Activated naive CD8-positive, alpha-beta T cell treated with anti-CD3 and anti-CD28 coated beads for 36 hours (primary cell): Measurements from ENCODE around the gene TNPO1. TPM values are rescaled to one million over a fixed set of nuclear protein-coding genes. Genes with fewer than 3 reads are reported as not detected.

Experiments
- DNase-seq: peaks from one replicate; pipeline ENCODE4 v3.0.0; 2021
- H3K27ac Mint-ChIP-seq: one replicate; pipeline ENCODE4 v1.8.0; 2022; ENCODE audit warnings: mild to moderate bottlenecking, moderate library complexity, mixed read lengths
- H3K27me3 Mint-ChIP-seq: one replicate; pipeline ENCODE4 v1.8.0; 2022; ENCODE audit warnings: mild to moderate bottlenecking, mixed read lengths
- H3K36me3 Mint-ChIP-seq: one replicate; pipeline ENCODE4 v1.8.0; 2021; ENCODE audit warnings: mild to moderate bottlenecking, mixed read lengths
- H3K4me1 Mint-ChIP-seq: one replicate; pipeline ENCODE4 v1.8.0; 2021; ENCODE audit warnings: mixed read lengths
- H3K4me3 Mint-ChIP-seq: one replicate; pipeline ENCODE4 v1.8.0; 2022; ENCODE audit warnings: mild to moderate bottlenecking, moderate library complexity, mixed read lengths
- H3K9me3 Mint-ChIP-seq: one replicate; pipeline ENCODE4 v1.8.0; 2022; ENCODE audit warnings: mixed read lengths
- total RNA-seq, 2 experiments: library from RNA; stranded (reverse); gene quantifications; one replicate each; pipeline ENCODE4 v1.2.3, GENCODE V29; 2021

The TNPO1 gene
- total RNA-seq, 2 experiments from 2014 or later, result 120 to 131 TPM

DNA sequence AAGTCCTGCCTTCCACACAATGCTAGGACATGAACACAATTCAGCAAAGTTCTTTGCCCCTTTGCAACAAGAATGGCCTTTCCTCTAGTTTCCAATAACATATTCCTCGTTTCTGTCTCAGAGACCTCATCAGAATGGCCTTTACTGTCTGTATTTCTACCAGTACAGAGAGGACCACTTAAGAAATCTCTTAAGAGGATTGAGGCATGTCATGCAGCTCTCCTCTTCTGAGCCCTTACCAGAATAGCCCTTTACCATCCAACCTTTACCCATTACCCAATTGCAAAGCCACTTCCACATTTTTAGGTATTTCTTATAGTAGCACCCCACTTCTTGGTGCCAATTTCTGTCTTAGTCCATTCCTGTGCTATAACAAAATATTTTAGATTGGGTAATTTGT lies 20.3 kb downstream of the TNPO1 start:
- no peaks in the 10 kb centered on the region for H3K36me3 Mint-ChIP-seq
- no peak overlapping the region for H3K4me3 Mint-ChIP-seq
- H3K27me3 Mint-ChIP-seq, result no peaks in the 10 kb centered on the region
- H3K4me1 Mint-ChIP-seq, result peaks cover 6% of the 10 kb centered on the region
- H3K9me3 Mint-ChIP-seq, result no peaks in the 10 kb centered on the region
- DNase-seq, result no peak
- H3K27ac Mint-ChIP-seq, result no peak overlapping the region

DNA sequence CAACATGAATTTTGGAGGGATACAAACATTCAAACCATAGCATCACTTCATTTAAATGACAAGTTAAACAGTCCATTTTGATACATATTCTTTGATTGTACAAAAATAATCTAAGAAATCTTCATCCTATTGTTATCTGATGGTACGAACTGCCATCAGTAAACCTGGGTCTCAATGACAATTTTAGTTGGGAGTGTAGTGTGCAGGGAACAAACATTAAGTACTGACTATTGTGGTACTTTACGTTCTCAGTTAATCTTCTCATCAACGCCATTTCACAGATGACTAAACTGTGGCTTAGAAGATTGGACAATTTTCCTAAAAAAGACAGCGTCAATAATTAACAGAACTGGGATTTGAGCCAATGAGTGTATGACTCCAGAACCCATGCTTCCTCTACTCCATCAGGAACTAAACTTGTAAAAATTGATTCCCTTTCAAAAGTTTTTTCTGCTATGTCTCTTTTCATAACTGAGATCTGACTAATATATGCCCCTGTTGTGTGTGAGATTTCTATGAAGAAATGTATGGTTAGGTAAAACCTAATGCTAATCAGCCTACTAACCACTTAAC lies 21.1 kb downstream of the TNPO1 start:
- Mint-ChIP-seq H3K9me3 (no peaks in the 10 kb centered on the region), H3K36me3 (no peaks in the 10 kb centered on the region)

DNA sequence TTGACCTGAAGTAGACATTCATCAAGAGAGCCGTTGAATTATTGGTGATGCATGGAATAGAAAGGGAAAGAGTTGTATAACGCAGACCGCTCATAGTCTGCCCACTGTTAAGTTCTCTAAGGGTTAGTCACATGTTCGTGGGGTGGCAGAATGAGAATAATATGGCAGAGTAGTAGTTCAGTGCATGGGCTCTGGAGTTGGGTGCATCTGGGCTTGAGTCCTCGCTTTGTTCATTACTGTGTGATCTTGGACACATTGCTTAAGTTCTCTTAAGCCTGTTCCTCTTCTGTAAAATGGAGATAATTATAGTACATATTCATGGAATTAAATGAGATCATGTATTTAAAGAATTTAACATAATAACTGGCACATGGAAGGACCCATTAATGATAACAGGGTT lies 23.6 kb downstream of the TNPO1 start:
- Mint-ChIP-seq H3K4me1 (peaks cover 13% of the 10 kb centered on the region), H3K36me3 (no peaks in the 10 kb centered on the region), H3K4me3 (no peak overlapping the region), H3K9me3 (no peaks in the 10 kb centered on the region), H3K27ac (no peak overlapping the region), H3K27me3 (no peaks in the 10 kb centered on the region)
- DNase-seq, result no peak

More for the DNA sequence above, 21.1 kb downstream of the TNPO1 start:
- no peak overlapping the region for H3K27ac Mint-ChIP-seq
- H3K27me3 Mint-ChIP-seq, result no peaks in the 10 kb centered on the region
- DNase-seq, result no peak
- H3K4me3 Mint-ChIP-seq, result no peak overlapping the region
- peaks cover 6% of the 10 kb centered on the region for H3K4me1 Mint-ChIP-seq

DNA sequence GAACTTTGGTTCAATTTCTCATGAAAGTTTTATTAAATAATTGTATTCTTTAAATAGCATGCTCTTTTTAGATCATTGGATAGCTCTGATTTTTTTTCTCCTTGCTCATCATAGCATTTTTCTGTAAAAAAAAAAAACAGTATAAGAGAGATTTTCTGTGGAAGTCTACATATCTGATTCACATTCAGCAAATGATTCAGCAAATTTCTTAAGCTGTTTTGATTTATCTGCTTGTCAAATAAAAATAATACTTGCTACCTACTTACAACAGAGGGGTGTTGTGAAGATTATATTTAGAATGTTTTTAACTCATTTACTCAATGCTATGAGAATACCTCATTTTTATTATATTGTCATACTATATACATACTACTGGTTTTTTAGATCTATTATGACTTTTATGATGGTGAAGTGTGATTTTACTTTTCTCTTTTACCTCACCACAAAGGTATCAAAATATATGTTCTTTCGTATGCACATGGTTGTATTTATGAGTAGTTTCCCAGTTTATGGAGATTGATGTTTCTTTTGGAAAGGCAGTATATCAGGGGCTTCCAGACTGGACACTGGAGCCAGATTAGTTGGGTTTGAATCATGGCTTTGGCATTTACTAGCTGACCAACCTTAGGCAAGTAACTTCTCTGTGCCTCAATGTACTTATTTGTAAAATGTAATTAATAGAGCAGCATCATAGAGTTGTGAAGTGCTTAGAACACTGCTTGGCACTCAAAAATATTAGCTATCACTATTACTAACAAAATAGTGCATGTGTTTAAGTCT lies 25.5 kb downstream of the TNPO1 start:
- no peaks in the 10 kb centered on the region for H3K36me3 Mint-ChIP-seq
- H3K4me1 Mint-ChIP-seq, result peaks cover 20% of the 10 kb centered on the region
- H3K27me3 Mint-ChIP-seq, result no peaks in the 10 kb centered on the region
- H3K27ac Mint-ChIP-seq, result no peak overlapping the region
- no peaks in the 10 kb centered on the region for H3K9me3 Mint-ChIP-seq
- no peak for DNase-seq
- H3K4me3 Mint-ChIP-seq, result no peak overlapping the region

DNA sequence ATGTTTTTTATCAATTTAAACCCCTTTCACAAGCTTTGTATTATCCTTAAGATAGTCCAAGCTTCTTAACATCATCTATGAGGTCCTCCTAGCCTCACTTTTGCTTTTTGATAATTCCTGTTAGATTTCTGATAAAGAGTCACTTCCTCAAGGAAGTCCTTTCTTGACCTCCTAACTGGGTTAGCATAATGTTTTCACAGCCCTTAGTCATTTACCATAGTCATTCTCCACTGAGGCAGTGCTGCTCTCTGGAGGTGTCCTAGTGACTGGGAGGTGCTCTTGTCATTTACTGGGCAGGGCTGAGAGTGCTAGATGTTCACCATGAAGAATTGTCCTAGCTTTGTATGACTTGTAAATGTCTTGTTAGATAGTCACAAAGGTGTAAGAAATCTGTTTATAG lies 26.4 kb downstream of the TNPO1 start:
- Mint-ChIP-seq H3K36me3 (no peaks in the 10 kb centered on the region), H3K27me3 (no peaks in the 10 kb centered on the region), H3K27ac (no peak overlapping the region), H3K4me3 (no peak overlapping the region), H3K4me1 (peaks cover 22% of the 10 kb centered on the region), H3K9me3 (no peaks in the 10 kb centered on the region)
- no peak for DNase-seq

DNA sequence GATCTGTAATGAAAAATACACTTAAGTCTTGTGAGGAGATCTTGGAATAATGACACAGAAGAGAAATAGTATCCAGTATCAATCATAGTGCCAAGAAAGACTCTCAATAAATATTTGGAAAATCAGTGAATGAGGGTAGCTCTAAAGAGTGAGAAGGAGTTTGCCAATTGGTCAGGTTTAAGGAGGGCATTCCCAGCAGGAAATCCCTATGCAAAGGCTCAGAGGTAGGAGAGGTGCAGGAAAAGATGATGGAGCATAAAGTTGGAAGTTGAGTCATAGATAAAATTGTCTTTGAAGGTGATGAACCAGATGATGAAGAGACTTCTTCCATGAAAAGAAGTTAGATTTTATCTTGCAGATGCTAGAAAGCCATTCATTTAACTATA lies 27.8 kb downstream of the TNPO1 start:
- Mint-ChIP-seq H3K9me3 (no peaks in the 10 kb centered on the region), H3K27ac (no peak overlapping the region), H3K27me3 (peaks cover 3% of the 10 kb centered on the region), H3K4me1 (peaks cover 21% of the 10 kb centered on the region), H3K36me3 (peaks cover 7% of the 10 kb centered on the region), H3K4me3 (no peak overlapping the region)
- no peak for DNase-seq

DNA sequence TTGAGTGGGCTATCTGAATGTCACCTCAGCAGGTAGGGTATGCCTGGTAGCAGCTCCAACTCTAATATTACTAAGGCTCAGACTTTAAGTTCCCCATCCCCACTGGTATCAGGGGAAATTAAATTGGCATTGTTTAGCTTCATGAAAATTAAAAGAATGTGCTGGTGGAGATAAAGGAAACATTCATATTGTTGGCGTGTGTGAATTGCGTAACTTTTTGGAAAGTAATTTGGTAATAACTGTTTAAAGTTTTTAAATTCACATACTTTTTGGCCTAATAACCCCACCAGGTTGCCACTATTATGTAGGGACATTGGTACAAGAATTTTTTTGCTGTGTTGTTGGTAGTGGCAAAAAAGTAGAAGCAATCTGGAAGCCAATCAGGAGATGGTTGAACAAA lies 29.4 kb downstream of the TNPO1 start:
- Mint-ChIP-seq H3K4me3 (no peak overlapping the region), H3K4me1 (peaks cover 29% of the 10 kb centered on the region), H3K27ac (no peak overlapping the region), H3K27me3 (peaks cover 3% of the 10 kb centered on the region), H3K9me3 (no peaks in the 10 kb centered on the region), H3K36me3 (peaks cover 16% of the 10 kb centered on the region)
- DNase-seq, result no peak

DNA sequence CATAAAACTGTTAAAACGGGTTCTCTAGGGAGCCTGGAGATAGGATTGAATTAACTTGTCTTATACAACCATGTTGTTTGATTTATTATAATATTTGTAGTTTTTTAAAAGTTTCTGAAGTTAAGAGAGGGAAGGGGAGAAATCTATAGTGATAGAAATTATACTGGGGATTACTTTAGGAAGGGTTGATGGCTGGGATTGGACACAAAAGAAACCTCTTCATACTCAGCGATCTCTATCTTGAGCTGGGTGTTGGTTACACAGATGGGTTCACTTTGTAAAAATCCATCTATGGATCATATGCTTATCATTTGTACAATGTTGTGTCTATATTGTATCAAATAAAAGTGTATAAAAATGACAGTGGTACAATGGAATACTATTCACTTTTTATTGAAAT lies 30.0 kb downstream of the TNPO1 start:
- peaks cover 18% of the 10 kb centered on the region for H3K36me3 Mint-ChIP-seq
- no peaks in the 10 kb centered on the region for H3K9me3 Mint-ChIP-seq
- H3K27ac Mint-ChIP-seq, result no peak overlapping the region
- DNase-seq, result no peak
- peaks cover 3% of the 10 kb centered on the region for H3K27me3 Mint-ChIP-seq
- peaks cover 34% of the 10 kb centered on the region for H3K4me1 Mint-ChIP-seq
- H3K4me3 Mint-ChIP-seq, result no peak overlapping the region

DNA sequence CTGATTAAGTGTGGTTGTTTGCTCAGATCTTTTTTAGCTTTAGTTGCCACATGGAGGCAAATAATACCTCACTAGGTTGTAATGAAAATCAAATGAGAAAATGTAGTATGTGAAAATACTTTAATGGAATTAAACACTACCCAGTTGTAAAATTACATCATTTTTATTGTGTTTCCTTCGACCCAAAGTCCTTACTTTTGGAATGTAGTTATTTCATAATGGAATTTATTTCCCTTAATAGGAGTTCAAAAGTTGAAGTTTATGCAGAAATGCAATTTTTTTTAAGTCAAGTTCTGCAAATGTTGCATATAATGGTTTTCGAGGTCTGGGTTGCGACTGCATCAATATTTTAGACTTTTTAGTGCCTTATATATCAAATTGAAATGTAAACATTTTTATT lies 31.0 kb downstream of the TNPO1 start:
- no peak for DNase-seq
- Mint-ChIP-seq H3K27ac (peak overlapping the region; percentile 99), H3K36me3 (peaks cover 23% of the 10 kb centered on the region), H3K9me3 (no peaks in the 10 kb centered on the region), H3K27me3 (peaks cover 3% of the 10 kb centered on the region), H3K4me3 (peak overlapping the region; percentile 97), H3K4me1 (peaks cover 42% of the 10 kb centered on the region)

DNA sequence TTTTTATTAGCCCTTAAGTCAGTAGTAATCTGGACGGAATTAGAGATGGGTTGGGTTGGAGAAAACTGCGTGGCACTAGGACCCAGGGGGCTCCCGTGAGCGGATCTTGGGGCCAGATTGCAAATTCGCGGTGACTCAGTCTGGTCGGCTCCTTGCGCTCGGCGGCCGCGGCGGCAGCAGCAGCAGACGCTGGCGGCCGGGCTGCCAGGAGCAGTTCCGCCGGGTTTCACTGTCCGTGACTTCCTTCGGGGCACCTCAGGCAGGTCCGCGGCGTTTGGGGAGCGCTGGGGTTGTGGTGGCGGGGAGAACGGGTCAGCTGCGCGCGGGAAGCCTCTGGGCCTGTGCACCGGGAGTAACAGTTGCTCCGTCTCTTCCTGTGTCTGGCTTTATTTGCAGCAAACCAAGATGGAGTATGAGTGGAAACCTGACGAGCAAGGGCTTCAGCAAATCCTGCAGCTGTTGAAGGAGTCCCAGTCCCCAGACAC lies 31.6 kb downstream of the TNPO1 start:
- peak; percentile 86 for DNase-seq
- Mint-ChIP-seq H3K27me3 (peaks cover 3% of the 10 kb centered on the region), H3K4me1 (peaks cover 41% of the 10 kb centered on the region)

DNA sequence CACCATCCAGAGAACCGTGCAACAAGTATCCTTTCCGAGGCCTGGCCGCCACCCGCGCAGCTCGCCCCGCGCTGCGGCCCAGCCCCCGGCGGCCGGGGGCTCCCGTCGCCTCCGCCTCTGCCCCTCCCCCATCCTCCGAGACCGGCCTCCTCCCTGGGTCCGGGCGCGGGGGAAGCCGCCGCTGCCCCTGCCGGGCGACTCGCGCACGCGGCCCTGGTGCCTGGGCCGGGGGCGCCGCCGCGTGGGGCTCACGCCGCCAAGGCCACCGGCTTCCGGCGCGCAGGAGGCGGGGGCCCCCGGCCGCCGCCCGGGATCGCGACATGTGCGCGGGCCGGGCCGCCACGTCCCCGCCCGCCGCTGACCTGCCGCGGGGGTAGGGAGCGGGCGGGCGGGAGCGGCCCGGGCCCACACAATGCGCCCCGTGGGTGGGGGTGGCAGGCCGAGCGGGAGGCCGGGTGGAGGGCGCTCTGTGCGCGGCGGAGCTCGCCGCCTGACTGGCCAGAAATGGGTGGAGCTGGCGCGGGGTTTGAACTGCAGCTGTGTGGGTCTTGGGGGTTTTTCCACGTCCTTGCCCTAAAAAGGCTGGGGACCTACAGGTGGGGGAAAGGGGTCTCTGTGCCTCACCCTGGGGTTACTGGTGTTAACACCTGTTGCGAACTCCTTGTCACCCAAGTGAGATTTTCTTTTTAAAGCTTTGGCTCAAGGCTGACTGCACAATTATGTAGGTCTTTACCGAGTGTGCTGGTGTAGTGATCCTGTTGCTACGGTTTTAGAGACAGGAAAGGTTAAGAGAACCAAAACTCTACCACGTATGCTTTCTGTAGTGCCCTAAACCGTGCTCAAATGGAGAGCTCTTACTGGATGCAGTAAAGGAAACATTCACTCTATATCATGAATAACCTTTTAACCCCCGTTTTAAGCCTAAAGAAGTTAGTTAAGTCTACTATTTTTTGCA lies 32.3 kb downstream of the TNPO1 start:
- Mint-ChIP-seq H3K4me1 (peaks cover 48% of the 10 kb centered on the region), H3K27ac (peak overlapping the region; percentile 99), H3K4me3 (peak overlapping the region; percentile 97), H3K27me3 (peaks cover 3% of the 10 kb centered on the region), H3K9me3 (no peaks in the 10 kb centered on the region), H3K36me3 (peaks cover 34% of the 10 kb centered on the region)
- DNase-seq, result peak; percentile 60

More for the DNA sequence above, 31.6 kb downstream of the TNPO1 start:
- Mint-ChIP-seq H3K4me3 (peak overlapping the region; percentile 97), H3K27ac (peak overlapping the region; percentile 99), H3K9me3 (no peaks in the 10 kb centered on the region), H3K36me3 (peaks cover 27% of the 10 kb centered on the region)

DNA sequence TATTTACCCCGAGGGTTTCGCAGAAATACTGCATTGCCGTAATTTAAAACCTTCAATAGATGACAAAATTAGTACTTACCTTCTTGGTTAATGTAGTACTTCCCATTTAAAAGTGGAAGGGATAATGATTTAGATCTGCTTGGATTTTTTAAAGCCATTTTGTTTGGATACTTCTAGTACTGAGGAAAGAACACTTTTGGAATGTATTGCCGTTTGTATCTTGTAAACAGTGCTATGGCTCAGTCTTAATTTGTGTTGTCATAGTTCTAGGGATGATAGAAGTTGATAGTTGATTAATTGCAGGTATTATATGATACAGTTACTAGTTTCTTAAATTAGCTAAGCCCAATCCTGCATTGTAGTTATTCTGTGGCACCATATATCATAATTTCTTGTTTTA lies 33.1 kb downstream of the TNPO1 start:
- peaks cover 53% of the 10 kb centered on the region for H3K4me1 Mint-ChIP-seq
- peak overlapping the region; percentile 93 for H3K4me3 Mint-ChIP-seq
- peak overlapping the region; percentile 91 for H3K27ac Mint-ChIP-seq
- peaks cover 3% of the 10 kb centered on the region for H3K27me3 Mint-ChIP-seq
- H3K36me3 Mint-ChIP-seq, result peaks cover 34% of the 10 kb centered on the region
- DNase-seq, result no peak
- H3K9me3 Mint-ChIP-seq, result no peaks in the 10 kb centered on the region

DNA sequence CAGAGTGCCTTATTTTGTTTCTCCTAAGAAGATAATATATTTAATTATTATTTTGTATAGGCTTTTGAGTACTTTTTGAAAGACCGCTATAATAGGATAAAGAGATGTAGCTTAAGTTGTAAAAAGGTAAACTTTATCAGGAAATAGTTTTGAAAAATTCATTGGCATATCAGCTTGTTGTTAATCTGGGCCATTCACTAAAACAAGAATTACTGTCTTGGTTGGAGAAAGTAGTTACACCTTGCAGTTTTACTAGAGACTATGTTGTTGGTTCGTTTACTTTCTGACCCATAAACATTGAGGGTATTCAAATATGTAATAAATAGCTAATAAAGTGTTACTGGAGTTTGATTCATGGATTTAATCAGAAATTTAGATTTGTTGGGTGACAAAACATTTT lies 33.7 kb downstream of the TNPO1 start:
- peak overlapping the region; percentile 93 for H3K4me3 Mint-ChIP-seq
- no peaks in the 10 kb centered on the region for H3K9me3 Mint-ChIP-seq
- H3K4me1 Mint-ChIP-seq, result peaks cover 50% of the 10 kb centered on the region
- H3K27me3 Mint-ChIP-seq, result peaks cover 3% of the 10 kb centered on the region
- no peak for DNase-seq
- peaks cover 34% of the 10 kb centered on the region for H3K36me3 Mint-ChIP-seq
- no peak overlapping the region for H3K27ac Mint-ChIP-seq

DNA sequence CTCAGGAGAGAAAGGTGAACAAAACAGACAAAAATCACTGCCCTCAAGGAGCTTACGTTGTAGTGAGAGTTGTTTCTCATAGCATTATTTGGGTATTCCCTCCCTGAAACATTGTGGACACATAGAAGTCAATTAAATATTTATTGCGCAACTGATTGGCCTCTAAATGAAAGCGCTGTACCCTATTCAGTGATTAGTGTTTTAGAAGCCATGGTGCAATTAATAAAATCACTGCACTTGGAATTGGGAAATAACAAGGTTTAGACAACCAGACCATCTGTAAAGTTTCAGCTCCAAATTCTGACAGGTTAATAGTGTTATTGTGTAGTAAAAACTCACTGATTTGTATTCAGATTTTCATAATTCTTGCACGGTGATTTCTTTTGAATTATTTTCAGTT lies 35.9 kb downstream of the TNPO1 start:
- H3K27ac Mint-ChIP-seq, result no peak overlapping the region
- no peak for DNase-seq
- no peaks in the 10 kb centered on the region for H3K9me3 Mint-ChIP-seq
- H3K4me1 Mint-ChIP-seq, result peaks cover 51% of the 10 kb centered on the region
- peaks cover 3% of the 10 kb centered on the region for H3K27me3 Mint-ChIP-seq
- no peak overlapping the region for H3K4me3 Mint-ChIP-seq
- peaks cover 48% of the 10 kb centered on the region for H3K36me3 Mint-ChIP-seq

DNA sequence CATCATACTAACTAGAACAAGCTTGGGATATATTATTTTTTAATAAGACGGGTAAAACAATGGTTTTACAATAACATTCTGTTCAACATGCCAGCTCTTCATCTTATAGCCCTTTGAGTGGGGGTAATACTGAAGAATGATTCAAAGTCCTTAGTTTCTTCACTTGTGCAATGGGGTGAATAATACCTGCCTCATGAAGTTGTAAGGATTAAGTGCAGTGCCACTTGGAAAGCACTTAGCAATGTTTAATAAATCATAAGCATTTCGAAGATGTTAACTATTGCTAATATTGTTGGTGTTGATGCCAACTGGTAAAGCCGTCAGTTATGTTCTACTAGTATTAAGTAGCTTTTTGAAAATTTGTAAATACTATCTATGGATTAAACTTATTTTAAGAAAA lies 38.0 kb downstream of the TNPO1 start:
- DNase-seq, result no peak
- Mint-ChIP-seq H3K4me1 (peaks cover 59% of the 10 kb centered on the region), H3K36me3 (peaks cover 55% of the 10 kb centered on the region), H3K4me3 (no peak overlapping the region), H3K9me3 (no peaks in the 10 kb centered on the region), H3K27me3 (no peaks in the 10 kb centered on the region), H3K27ac (no peak overlapping the region)
